KMS-11 (cell line): Measurements from ENCODE around the gene C1orf146.

Experiments
- H2AFZ ChIP-seq: fragments of 200-600 bp; sonication (generic); 2 replicates; pipeline ENCODE4 v1.6.1; 2016; ENCODE audit warnings: antibody characterized with exemption, mixed run types, low read depth
- H3K27ac ChIP-seq: fragments of 200-600 bp; sonication (generic); 2 replicates; pipeline ENCODE4 v1.6.1; 2016; ENCODE audit warnings: mild to moderate bottlenecking, mixed run types
- H3K27me3 ChIP-seq: fragments of 200-600 bp; sonication (generic); 2 replicates; pipeline ENCODE4 v1.6.1; 2017; ENCODE audit warnings: mild to moderate bottlenecking, low read depth, mixed run types, moderate library complexity; ENCODE audit not compliant: insufficient read depth
- H3K36me3 ChIP-seq: fragments of 200-600 bp; sonication (generic); 2 replicates; pipeline ENCODE4 v1.6.1; 2017; ENCODE audit warnings: mild to moderate bottlenecking, mixed run types; ENCODE audit not compliant: insufficient read depth
- H3K4me1 ChIP-seq: fragments of 200-600 bp; sonication (generic); 2 replicates; pipeline ENCODE4 v1.6.1; 2016; ENCODE audit warnings: mild to moderate bottlenecking, low read depth, mixed run types; ENCODE audit not compliant: poor library complexity, severe bottlenecking
- H3K4me2 ChIP-seq: fragments of 200-600 bp; sonication (generic); 2 replicates; pipeline ENCODE4 v1.7.0; 2016; ENCODE audit warnings: mild to moderate bottlenecking, mixed run types
- H3K4me3 ChIP-seq: fragments of 200-600 bp; sonication (generic); IDR thresholded peaks from 2 replicates; pipeline ENCODE4 v1.6.1; 2017; ENCODE audit warnings: low read depth, low read length, mixed read lengths; ENCODE audit not compliant: insufficient read depth
- H3K79me2 ChIP-seq: fragments of 200-600 bp; sonication (generic); 2 replicates; pipeline ENCODE4 v1.6.1; 2016; ENCODE audit warnings: low read depth, mixed run types; ENCODE audit not compliant: insufficient read depth
- H3K9ac ChIP-seq: fragments of 200-600 bp; sonication (generic); 2 replicates; pipeline ENCODE4 v1.6.1; 2016; ENCODE audit warnings: mild to moderate bottlenecking, mixed run types
- H4K20me1 ChIP-seq: fragments of 200-600 bp; sonication (generic); 2 replicates; pipeline ENCODE4 v1.6.1; 2016; ENCODE audit warnings: mild to moderate bottlenecking, mixed run types; ENCODE audit not compliant: insufficient read depth
- CTCF ChIP-seq: fragments of 200-600 bp; sonication (generic); conservative IDR thresholded peaks from 2 replicates; pipeline ENCODE4 v1.6.1; 2017; ENCODE audit warnings: low read depth, mild to moderate bottlenecking, antibody characterized with exemption, low read length, moderate library complexity, mixed read lengths

Gene C1orf146

GRCh38 chr1:92217721-92218120 is at the start of gene C1orf146:
Gene C1orf146 (plus strand): TSS chr1:92217915. CDS start chr1:92231421, 13,506 bp downstream.
- H3K27ac ChIP-seq, result no peak within 1 kb of the TSS
- no peak within 1 kb of the TSS for H3K4me2 ChIP-seq
- no peaks in the 10 kb centered on the region for H3K27me3 ChIP-seq
- no peak within 1 kb of the TSS for H2AFZ ChIP-seq
- no peak within 1 kb of the TSS for H3K9ac ChIP-seq
- TF ChIP-seq CTCF, result no peak
- no peak within 1 kb of the TSS for H3K4me3 ChIP-seq
- H4K20me1 ChIP-seq, result no peaks in the 10 kb centered on the region
- H3K79me2 ChIP-seq, result no peaks in the 10 kb centered on the region
- no peaks in the 10 kb centered on the region for H3K36me3 ChIP-seq
- H3K4me1 ChIP-seq, result no peaks in the 10 kb centered on the region

GRCh38 chr1:92168657-92169056 is 49.1 kb upstream of the C1orf146 start:
- no peak overlapping the region for H3K27ac ChIP-seq
- H3K9ac ChIP-seq, result no peak overlapping the region
- no peaks in the 10 kb centered on the region for H4K20me1 ChIP-seq
- no peaks in the 10 kb centered on the region for H3K79me2 ChIP-seq
- no peak overlapping the region for H3K4me3 ChIP-seq
- no peaks in the 10 kb centered on the region for H3K27me3 ChIP-seq
- no peaks in the 10 kb centered on the region for H3K36me3 ChIP-seq
- no peaks in the 10 kb centered on the region for H3K4me1 ChIP-seq
- H2AFZ ChIP-seq, result no peak overlapping the region
- TF ChIP-seq CTCF, result no peak
- no peak overlapping the region for H3K4me2 ChIP-seq

GRCh38 chr1:92169214-92170005 is 48.3 kb upstream of the C1orf146 start:
- Histone ChIP-seq H3K27ac (no peak overlapping the region), H2AFZ (no peak overlapping the region), H3K9ac (no peak overlapping the region), H4K20me1 (no peaks in the 10 kb centered on the region), H3K4me3 (no peak overlapping the region), H3K4me2 (no peak overlapping the region), H3K27me3 (no peaks in the 10 kb centered on the region), H3K36me3 (no peaks in the 10 kb centered on the region), H3K4me1 (no peaks in the 10 kb centered on the region), H3K79me2 (no peaks in the 10 kb centered on the region)
- no peak for TF ChIP-seq CTCF

GRCh38 chr1:92184632-92185031 is 33.1 kb upstream of the C1orf146 start:
- no peaks in the 10 kb centered on the region for H3K4me1 ChIP-seq
- H3K9ac ChIP-seq, result no peak overlapping the region
- no peaks in the 10 kb centered on the region for H4K20me1 ChIP-seq
- no peak overlapping the region for H3K4me3 ChIP-seq
- no peaks in the 10 kb centered on the region for H3K79me2 ChIP-seq
- no peaks in the 10 kb centered on the region for H3K36me3 ChIP-seq
- TF ChIP-seq CTCF, result no peak
- no peak overlapping the region for H2AFZ ChIP-seq
- no peak overlapping the region for H3K4me2 ChIP-seq
- no peaks in the 10 kb centered on the region for H3K27me3 ChIP-seq
- H3K27ac ChIP-seq, result no peak overlapping the region
